Activated CD4-positive, alpha-beta T cell treated with anti-CD3 and anti-CD28 coated beads, Interleukin-2, amount 50 U/mL, for 24 hours (primary cell): ENCODE measurements around the gene TUBE1.
A peak's percentile ranks its signal among the peaks of the same experiment; 100 is the strongest.
"Not testable (repeated sequence)": the region's sequence is repeated elsewhere in the genome, so short reads cannot be mapped to it uniquely, and the experiment has no call there.

Experiments
- DNase-seq, 2 donors: peaks; one replicate each; pipeline ENCODE4 v3.0.0-alpha.2; 2020; ENCODE audit warnings: low read depth in 1 of 2, low spot score in 1 of 2

Gene TUBE1

GRCh38 chr6:112087136-112087911 lies at the start of gene TUBE1, which contains the start of gene FAM229B:
Gene TUBE1 (minus strand): TSS chr6:112087482. CDS start chr6:112087434, 48 bp downstream.
Gene FAM229B (plus strand): TSS chr6:112087591. CDS start chr6:112099284, 11,693 bp downstream.
- DNase-seq = peak; percentile 69 to 90

- DNase-seq = no peak
Observed at GRCh38 chr6:112130878-112131277, 43.6 kb upstream of the TUBE1 start.

- no peak for DNase-seq
Observed at GRCh38 chr6:112128208-112128607, 40.9 kb upstream of the TUBE1 start.

DNA sequence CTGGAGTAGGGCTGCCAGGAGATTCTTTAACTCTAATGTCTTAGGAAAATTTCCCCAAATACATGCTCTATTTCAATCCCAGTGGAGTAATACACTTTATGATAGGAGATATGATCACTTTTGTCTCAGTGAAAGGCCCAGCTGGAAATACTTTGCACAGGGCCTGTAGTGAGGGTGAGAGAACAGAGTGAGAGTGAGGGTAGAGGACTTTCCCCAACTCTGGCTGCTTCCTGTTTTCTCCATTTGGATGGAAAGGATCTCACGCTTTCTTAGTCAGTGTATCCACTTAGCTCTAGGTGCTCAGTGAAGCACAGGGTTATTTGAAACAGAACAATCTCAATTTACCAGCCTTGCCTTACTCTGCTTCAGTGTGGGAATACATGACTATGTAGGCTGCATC lies 36.7 kb upstream of the TUBE1 start:
- no peak for DNase-seq

GRCh38 chr6:112122756-112123155 lies 35.5 kb upstream of the TUBE1 start:
- DNase-seq = no peak

GRCh38 chr6:112118034-112118433 lies 30.8 kb upstream of the TUBE1 start:
- DNase-seq = no peak

DNA sequence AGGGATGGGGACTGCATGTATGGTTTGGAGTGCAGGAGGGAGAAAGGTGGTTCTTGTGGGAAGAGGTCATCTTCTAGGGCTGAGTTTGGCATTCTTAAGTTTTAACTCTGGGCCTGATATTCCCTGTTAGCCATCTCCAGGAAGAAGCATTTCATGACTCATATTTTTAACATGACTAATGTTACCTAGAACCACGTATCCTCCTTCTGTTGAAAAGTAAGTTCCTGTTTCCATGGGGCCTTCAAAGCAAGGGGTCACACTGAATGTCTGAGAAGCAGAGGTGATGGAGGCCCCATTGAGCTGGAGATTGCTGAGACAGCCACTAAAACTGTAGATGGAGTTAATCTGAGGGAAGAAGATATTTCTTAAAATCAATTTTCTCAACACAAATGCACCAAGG lies 30.3 kb upstream of the TUBE1 start:
- no peak for DNase-seq

- no peak for DNase-seq
Observed at GRCh38 chr6:112116221-112116620, 28.9 kb upstream of the TUBE1 start.

- no peak for DNase-seq
Observed at GRCh38 chr6:112114577-112115223, 27.4 kb upstream of the TUBE1 start.

- no peak for DNase-seq
Observed at GRCh38 chr6:112113918-112114317, 26.6 kb upstream of the TUBE1 start.

GRCh38 chr6:112113431-112113830 lies 26.1 kb upstream of the TUBE1 start:
- DNase-seq = no peak

DNA sequence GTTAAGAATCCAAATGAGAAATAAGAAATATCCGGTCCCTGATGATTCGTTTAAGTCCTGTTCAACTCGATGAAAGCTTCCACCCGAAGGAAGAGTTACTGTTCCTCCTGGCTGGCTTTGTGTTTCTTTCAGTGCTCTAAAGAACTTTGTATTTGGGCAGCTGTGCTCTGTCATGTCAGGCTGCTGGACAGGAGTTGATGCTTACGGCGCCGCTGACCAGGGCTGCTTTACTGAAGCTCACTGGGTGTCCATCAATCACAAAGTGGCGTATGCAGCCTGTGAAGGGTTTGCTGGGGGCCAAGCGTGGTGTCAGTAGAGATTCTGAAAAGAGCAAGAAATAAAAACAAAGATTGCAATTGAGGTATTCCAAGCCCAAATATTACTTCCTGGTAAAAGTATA lies 22.0 kb upstream of the TUBE1 start:
- no peak for DNase-seq

DNA sequence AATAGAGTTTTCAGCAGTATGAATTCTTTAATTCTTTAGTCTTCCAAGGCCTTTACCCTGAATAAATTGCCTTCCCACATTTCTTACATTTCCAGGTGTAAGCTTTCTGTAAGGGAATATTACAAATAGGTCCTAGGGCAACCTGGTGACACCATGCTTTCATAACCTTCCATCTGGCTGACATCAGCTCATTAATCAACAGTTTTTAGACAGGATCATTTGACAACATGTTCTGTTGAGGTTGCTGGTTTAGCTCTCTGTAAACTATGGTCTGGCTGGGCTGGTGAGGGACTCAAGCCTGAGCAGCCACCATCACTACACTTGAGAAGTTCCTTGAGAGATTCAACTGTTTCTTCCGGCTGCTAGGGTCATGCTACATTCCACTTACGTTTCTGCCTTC lies 19.3 kb upstream of the TUBE1 start:
- DNase-seq = no peak

DNA sequence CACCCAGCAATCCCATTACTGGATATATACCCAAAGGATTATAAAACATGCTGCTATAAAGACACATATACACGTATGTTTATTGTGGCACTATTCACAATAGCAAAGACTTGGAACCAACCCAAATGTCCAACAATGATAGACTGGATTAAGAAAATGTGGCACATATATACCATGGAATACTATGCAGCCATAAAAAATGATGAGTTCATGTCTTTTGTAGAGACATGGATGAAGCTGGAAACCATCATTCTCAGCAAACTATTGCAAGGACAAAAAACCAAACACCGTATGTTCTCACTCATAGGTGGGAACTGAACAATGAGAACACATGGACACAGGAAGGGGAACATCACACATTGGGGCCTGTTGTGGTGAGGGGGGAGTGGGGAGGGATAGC lies 18.7 kb upstream of the TUBE1 start:
- not testable (repeated sequence) for DNase-seq

DNA sequence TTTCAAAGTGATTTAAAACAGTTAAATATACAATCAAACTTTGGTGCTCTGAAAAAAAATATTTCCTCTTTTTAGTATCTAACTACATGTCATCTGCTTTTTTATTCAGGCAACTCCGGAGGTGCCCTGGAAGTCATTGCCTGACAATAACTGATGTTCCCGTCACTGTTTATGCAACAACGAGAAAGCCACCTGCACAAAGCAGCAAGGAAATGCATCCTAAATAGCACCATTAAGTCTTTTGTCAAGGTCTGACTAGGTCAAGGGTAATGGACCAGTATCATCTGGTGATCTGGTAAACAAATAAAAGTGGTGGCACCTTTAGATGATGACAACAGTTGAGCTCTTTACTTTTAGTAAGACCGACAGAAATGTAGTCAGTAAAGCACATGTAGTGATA lies 13.3 kb upstream of the TUBE1 start:
- no peak for DNase-seq

GRCh38 chr6:112096901-112097300 lies 9.6 kb upstream of the TUBE1 start:
- no peak for DNase-seq

- no peak for DNase-seq
Observed at GRCh38 chr6:112087916-112088315, 634 bp upstream of the TUBE1 start.

DNA sequence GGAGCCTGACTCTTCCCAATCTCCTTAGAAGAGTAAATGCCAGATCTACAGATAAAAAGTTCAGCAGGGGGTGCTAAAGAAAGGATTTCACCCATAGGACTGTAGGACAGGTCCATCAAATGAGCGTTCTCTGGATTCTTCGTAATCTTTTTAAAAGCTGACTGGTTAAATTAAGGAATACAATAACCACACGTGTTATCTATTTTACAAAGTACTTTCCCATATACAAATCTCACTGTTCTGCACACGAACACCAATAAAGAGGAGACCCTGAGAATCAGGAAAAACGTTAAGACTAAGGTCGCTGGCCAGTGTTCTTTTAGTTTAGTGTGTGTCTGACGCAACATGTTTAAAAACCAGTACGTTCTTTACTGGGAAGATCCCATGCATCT lies 542 bp downstream of the TUBE1 start:
- peak in 1 of 2 donors; percentile 3 for DNase-seq

GRCh38 chr6:112085286-112086065 lies 1.8 kb downstream of the TUBE1 start:
- no peak for DNase-seq

DNA sequence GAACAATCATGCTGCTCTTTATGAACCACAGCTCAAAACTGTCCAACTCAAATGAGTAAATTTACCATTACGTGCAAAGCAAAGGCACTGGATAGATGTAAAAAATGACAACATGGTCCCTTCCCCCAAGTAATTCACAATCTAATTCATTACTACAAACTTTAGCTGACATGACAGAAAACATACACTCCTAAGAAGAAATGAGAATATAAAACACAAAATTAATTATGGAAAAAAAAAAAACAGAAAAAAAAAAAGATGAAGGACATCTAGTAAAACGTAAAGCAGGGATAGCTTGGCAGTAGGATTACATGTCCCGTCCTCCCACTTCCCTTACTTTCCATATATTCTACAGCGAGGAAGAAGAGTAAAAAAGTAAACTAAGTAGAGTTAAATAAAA lies 5.7 kb downstream of the TUBE1 start:
- DNase-seq = no peak

- DNase-seq = no peak
Observed at GRCh38 chr6:112066606-112067005, 20.7 kb downstream of the TUBE1 start.

DNA sequence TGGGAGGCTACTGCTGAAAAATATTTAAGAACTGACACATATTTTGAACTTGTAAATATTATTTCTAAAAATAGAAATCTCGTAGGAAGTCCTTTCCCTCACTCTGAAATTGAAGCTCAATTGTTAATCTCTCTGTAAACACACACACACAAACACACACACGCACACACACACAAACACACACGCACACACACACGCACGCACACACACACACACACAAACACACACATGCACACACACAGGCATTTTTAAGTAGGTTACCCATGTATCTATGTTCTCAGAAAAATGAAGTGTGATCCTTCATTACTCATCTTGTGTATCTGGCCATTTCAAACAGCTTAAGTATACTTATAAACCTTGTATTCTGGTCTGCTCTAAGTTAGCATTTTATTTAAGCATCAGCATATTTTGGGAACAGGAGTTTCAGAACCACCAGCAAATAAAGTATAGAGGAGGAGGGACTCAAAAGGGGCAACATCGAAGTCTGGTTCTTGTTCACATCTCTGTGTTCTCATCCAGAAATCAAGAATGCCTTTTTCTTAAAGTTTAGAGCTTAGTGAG lies 21.8 kb downstream of the TUBE1 start:
- no peak for DNase-seq
